ENCODE results near the gene NTN5.

DNA sequence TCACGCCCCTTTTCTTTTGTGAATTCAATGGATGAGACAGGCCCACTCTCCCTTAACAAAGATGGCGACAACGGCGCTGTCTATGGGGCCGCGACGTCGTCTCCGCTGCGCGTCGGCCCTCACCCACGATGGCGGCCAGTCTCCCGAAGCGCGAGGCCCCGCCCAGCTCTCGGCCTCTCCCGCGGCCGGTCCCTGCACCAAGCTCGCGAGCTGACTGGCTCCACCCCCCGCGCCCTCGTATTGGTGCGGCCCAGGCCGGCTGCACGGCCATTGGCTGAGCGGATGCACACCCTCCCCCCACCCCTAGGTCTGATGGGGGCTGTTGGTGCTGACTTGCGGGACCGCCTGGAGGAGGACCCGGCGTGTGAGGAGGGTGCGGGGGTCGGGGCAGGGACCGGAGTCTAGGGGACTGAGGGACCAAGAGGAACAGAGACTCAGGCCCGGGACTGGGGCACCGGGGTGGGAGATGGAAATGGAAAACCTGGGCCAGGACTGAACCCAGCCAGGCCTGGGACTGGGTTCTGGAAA, 48.7 kb downstream of the NTN5 start:
- TF ChIP-seq, protein P1, sequence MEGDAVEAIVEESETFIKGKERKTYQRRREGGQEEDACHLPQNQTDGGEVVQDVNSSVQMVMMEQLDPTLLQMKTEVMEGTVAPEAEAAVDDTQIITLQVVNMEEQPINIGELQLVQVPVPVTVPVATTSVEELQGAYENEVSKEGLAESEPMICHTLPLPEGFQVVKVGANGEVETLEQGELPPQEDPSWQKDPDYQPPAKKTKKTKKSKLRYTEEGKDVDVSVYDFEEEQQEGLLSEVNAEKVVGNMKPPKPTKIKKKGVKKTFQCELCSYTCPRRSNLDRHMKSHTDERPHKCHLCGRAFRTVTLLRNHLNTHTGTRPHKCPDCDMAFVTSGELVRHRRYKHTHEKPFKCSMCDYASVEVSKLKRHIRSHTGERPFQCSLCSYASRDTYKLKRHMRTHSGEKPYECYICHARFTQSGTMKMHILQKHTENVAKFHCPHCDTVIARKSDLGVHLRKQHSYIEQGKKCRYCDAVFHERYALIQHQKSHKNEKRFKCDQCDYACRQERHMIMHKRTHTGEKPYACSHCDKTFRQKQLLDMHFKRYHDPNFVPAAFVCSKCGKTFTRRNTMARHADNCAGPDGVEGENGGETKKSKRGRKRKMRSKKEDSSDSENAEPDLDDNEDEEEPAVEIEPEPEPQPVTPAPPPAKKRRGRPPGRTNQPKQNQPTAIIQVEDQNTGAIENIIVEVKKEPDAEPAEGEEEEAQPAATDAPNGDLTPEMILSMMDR (IDR thresholded peaks at IDR 0.05; ENCODE audit: insufficient read depth, low read length): no peak
- no peak for TF ChIP-seq SPI1 (IDR thresholded peaks at IDR 0.05; ENCODE audit: borderline replicate concordance, low read depth)
- TF ChIP-seq, protein P2, sequence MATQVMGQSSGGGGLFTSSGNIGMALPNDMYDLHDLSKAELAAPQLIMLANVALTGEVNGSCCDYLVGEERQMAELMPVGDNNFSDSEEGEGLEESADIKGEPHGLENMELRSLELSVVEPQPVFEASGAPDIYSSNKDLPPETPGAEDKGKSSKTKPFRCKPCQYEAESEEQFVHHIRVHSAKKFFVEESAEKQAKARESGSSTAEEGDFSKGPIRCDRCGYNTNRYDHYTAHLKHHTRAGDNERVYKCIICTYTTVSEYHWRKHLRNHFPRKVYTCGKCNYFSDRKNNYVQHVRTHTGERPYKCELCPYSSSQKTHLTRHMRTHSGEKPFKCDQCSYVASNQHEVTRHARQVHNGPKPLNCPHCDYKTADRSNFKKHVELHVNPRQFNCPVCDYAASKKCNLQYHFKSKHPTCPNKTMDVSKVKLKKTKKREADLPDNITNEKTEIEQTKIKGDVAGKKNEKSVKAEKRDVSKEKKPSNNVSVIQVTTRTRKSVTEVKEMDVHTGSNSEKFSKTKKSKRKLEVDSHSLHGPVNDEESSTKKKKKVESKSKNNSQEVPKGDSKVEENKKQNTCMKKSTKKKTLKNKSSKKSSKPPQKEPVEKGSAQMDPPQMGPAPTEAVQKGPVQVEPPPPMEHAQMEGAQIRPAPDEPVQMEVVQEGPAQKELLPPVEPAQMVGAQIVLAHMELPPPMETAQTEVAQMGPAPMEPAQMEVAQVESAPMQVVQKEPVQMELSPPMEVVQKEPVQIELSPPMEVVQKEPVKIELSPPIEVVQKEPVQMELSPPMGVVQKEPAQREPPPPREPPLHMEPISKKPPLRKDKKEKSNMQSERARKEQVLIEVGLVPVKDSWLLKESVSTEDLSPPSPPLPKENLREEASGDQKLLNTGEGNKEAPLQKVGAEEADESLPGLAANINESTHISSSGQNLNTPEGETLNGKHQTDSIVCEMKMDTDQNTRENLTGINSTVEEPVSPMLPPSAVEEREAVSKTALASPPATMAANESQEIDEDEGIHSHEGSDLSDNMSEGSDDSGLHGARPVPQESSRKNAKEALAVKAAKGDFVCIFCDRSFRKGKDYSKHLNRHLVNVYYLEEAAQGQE (IDR thresholded peaks at IDR 0.05; ENCODE audit: insufficient replicate concordance, low read depth): no peak
- TF ChIP-seq POLR2AphosphoS5 (IDR thresholded peaks at IDR 0.05; ENCODE audit: low read depth): no peak
- TF ChIP-seq GABPA (IDR thresholded peaks at IDR 0.05; ENCODE audit: low read depth): no peak
